ENCODE measurements around the gene ABCC4. TPM values are rescaled to one million over a fixed set of nuclear protein-coding genes. Genes with fewer than 3 reads are reported as not detected.

Gene ABCC4

Small RNAs within 50 kb of the gene (small RNA-seq; reads per million reads assigned to genes)
- gene RNU6-62P (not detected), gene RNY3P8 (not detected), gene RNY4P27 (0.77 reads per million, percentile 14 among the genes with 10 or more reads in this experiment)

Measured in skeletal muscle satellite cell (primary cell).